ENCODE data around the gene ABCC5. TPM values are rescaled to one million over a fixed set of nuclear protein-coding genes. Genes with fewer than 3 reads are reported as not detected.
A peak's percentile ranks its signal among the peaks of the same experiment; 100 is the strongest.

Gene ABCC5
- total and polyA plus RNA-seq, 2 experiments from 2014 or later: 68.8 to 92.0 TPM

DNA sequence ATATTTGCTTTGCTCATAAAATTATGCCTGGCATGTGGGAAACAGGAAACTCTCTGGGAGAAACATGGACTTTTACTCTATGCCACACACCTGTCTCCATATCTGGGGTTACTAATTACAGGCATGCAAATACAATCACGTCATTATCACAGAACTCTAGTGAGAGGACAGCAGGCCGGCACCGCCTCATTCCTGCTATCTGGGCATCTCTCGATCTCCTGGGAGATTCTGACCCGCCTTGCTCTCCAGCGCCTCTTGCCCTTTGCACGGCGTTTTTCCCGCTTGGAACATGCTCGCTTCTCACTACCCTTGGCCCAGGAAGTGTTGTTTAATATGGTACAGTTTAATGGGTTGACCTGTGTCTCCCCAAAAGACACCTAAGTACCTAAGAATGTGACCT is 87.6 kb downstream of the ABCC5 start:
- no peaks in the 10 kb centered on the region for H3K27me3 ChIP-seq
- no peak for DNase-seq (ENCODE audit: low read depth in 1 of 2, low spot score in 1 of 2)
- H3K27ac ChIP-seq: no peak overlapping the region
- H3K4me1 ChIP-seq (ENCODE audit: low read depth): no peaks in the 10 kb centered on the region
- no peak overlapping the region for H3K4me3 ChIP-seq
- H3K9me3 ChIP-seq (ENCODE audit: low read depth): no peaks in the 10 kb centered on the region
- H3K36me3 ChIP-seq: peaks cover 29% of the 10 kb centered on the region
- TF ChIP-seq, protein P1, sequence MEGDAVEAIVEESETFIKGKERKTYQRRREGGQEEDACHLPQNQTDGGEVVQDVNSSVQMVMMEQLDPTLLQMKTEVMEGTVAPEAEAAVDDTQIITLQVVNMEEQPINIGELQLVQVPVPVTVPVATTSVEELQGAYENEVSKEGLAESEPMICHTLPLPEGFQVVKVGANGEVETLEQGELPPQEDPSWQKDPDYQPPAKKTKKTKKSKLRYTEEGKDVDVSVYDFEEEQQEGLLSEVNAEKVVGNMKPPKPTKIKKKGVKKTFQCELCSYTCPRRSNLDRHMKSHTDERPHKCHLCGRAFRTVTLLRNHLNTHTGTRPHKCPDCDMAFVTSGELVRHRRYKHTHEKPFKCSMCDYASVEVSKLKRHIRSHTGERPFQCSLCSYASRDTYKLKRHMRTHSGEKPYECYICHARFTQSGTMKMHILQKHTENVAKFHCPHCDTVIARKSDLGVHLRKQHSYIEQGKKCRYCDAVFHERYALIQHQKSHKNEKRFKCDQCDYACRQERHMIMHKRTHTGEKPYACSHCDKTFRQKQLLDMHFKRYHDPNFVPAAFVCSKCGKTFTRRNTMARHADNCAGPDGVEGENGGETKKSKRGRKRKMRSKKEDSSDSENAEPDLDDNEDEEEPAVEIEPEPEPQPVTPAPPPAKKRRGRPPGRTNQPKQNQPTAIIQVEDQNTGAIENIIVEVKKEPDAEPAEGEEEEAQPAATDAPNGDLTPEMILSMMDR (IDR thresholded peaks at IDR 0.05; ENCODE audit: low read depth, low read length): no peak

DNA sequence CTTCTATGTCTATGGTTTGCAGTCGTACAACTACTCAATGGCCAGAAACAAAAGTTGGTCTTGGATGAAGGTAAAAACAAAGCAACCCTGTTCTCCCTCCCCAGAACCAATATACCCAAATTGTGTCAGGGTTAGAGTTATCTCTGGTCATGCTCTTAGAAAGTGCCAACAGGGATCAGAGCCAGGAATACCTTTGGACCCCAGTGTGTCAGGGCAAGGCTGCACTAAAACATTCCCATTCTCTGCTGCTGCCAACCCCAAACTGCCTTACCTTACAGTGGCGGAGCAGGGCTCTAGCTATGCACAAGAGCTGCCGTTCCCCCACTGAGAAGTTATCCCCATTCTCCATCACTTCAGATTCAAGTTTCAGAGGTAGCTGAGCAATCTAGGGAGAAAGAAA is 90.6 kb downstream of the ABCC5 start:
- Histone ChIP-seq H3K4me3 (no peak overlapping the region), H3K27ac (no peak overlapping the region), H3K36me3 (peaks cover 50% of the 10 kb centered on the region), H3K27me3 (no peaks in the 10 kb centered on the region), H3K9me3 (ENCODE audit: low read depth) (no peaks in the 10 kb centered on the region), H3K4me1 (ENCODE audit: low read depth) (no peaks in the 10 kb centered on the region)
- DNase-seq (ENCODE audit: low read depth in 1 of 2, low spot score in 1 of 2): no peak
- TF ChIP-seq, protein P1 (IDR thresholded peaks at IDR 0.05; ENCODE audit: low read depth, low read length): no peak

DNA sequence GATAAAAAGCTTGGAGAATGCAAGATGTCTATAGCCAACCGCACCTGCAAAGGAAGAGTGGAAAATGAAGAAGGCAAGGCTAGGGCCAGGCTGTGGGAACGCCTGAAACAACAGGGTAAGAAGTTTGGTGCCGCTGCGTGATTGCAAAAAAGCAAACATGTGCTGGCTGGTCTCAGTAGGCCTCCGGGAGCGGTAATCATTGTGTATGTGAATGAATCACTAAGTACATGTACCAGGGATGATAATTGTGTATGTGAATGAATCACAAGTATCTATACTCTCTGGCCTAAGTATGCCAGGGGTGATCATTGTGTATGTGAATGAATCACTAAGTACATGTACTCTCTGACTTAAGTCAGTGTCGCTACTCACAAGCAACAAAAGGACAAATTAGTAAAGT is 92.7 kb downstream of the ABCC5 start:
- Histone ChIP-seq H3K36me3 (peaks cover 55% of the 10 kb centered on the region), H3K9me3 (ENCODE audit: low read depth) (no peaks in the 10 kb centered on the region), H3K4me3 (no peak overlapping the region), H3K27ac (no peak overlapping the region), H3K4me1 (ENCODE audit: low read depth) (no peaks in the 10 kb centered on the region), H3K27me3 (no peaks in the 10 kb centered on the region)
- peak in 1 of 2 donors; percentile 41 for DNase-seq (ENCODE audit: low read depth in 1 of 2, low spot score in 1 of 2)
- TF ChIP-seq, protein P1 (IDR thresholded peaks at IDR 0.05; ENCODE audit: low read depth, low read length): no peak

DNA sequence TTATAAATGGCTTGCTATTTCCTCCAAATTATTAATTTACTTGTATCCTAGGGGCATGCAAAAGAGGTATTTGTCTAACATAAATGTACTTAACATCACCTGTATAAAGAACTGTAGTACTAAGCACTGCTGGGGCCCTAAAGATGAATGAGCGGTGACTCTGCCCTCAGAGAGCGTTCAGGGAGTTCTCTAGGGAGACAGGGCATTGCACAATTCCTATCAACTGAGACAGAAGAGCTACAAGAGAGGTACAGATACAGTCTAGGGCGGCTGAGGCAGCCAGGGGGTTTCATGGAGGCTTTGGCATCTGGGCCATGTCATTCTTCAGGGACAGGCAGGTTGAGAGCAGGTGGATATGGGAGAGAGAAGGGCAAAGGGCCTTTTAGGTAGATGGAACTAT is 93.1 kb downstream of the ABCC5 start:
- no peak overlapping the region for H3K27ac ChIP-seq
- H3K36me3 ChIP-seq: peaks cover 55% of the 10 kb centered on the region
- no peaks in the 10 kb centered on the region for H3K4me1 ChIP-seq (ENCODE audit: low read depth)
- TF ChIP-seq, protein P1 (IDR thresholded peaks at IDR 0.05; ENCODE audit: low read depth, low read length): no peak
- H3K4me3 ChIP-seq: no peak overlapping the region
- DNase-seq (ENCODE audit: low read depth in 1 of 2, low spot score in 1 of 2): peak in 1 of 2 donors; percentile 14
- no peaks in the 10 kb centered on the region for H3K9me3 ChIP-seq (ENCODE audit: low read depth)
- H3K27me3 ChIP-seq: no peaks in the 10 kb centered on the region

DNA sequence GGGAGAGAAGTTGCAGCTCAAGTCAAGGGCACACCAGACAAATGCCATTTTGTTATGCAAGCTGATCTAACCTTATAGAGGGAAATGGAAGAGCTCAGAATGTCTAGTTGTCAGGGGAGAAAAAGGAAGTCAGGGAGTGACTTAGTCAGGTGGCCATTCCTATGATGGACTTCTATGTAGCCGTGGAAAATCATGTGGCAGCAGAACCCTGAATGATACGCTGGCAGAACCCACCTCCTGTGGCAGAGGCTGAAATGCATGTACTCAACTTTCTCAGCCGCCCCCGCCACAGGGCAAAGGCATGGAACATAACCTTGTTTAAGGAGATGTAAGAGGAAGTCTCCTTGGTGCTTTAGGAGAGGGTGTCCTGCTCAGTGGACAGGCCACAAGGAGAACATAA is 95.3 kb downstream of the ABCC5 start:
- Histone ChIP-seq H3K27me3 (no peaks in the 10 kb centered on the region), H3K4me3 (no peak overlapping the region), H3K4me1 (ENCODE audit: low read depth) (no peaks in the 10 kb centered on the region), H3K27ac (no peak overlapping the region), H3K36me3 (peaks cover 45% of the 10 kb centered on the region), H3K9me3 (ENCODE audit: low read depth) (no peaks in the 10 kb centered on the region)
- DNase-seq (ENCODE audit: low read depth in 1 of 2, low spot score in 1 of 2): no peak
- TF ChIP-seq, protein P1 (IDR thresholded peaks at IDR 0.05; ENCODE audit: low read depth, low read length): no peak

DNA sequence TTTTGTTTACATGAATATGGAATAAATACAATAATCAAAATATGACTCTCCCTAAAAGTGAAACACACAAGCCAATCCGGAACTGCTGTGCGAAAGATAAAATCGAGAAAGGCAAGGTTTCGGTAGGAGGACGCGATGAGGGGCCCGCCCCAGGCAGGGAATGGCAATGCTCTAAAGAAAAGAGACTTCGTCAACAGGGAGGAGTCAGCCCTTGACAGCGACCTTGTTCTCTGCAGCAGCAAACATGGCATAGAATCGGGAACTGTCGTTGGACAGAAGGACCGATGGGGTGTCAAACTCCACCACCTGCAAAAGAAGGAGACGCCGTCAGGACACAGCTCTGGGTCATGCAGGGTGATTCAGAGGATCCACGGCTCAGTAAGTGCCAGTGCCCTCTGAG is 96.6 kb downstream of the ABCC5 start:
- Histone ChIP-seq H3K4me3 (no peak overlapping the region), H3K27ac (no peak overlapping the region), H3K27me3 (no peaks in the 10 kb centered on the region), H3K4me1 (ENCODE audit: low read depth) (no peaks in the 10 kb centered on the region), H3K9me3 (ENCODE audit: low read depth) (no peaks in the 10 kb centered on the region), H3K36me3 (peaks cover 34% of the 10 kb centered on the region)
- no peak for DNase-seq (ENCODE audit: low read depth in 1 of 2, low spot score in 1 of 2)
- TF ChIP-seq, protein P1 (IDR thresholded peaks at IDR 0.05; ENCODE audit: low read depth, low read length): no peak

All from cardiac muscle cell (in vitro differentiated cells and primary cell).